ENCODE data around the gene NEK11. TPM values are rescaled to one million over a fixed set of nuclear protein-coding genes. Genes with fewer than 3 reads are reported as not detected.
"Not testable (repeated sequence)": the region's sequence is repeated elsewhere in the genome, so short reads cannot be mapped to it uniquely, and the experiment has no call there.

Gene NEK11
- total RNA-seq, 2 donors from 2014 or later, result 6.4 to 9.7 TPM

GRCh38 chr3:131357275-131357674 is 330.6 kb downstream of the NEK11 start:
- Mint-ChIP-seq H3K4me1 (peaks cover 9% of the 10 kb centered on the region), H3K36me3 (ENCODE audit: low read depth) (peaks cover 4% of the 10 kb centered on the region), H3K27me3 (peaks cover 21% of the 10 kb centered on the region), H3K27ac (no peak overlapping the region), H3K4me3 (no peak overlapping the region)
- ATAC-seq (no peak), DNase-seq (no peak)
- no peaks in the 10 kb centered on the region for H3K9me3 ChIP-seq (ENCODE audit: control insufficient read depth, low read length, poor library complexity, severe bottlenecking)

GRCh38 chr3:131360191-131360755 is 333.6 kb downstream of the NEK11 start:
- DNase-seq, result no peak
- H3K36me3 Mint-ChIP-seq (ENCODE audit: low read depth), result peaks cover 6% of the 10 kb centered on the region
- no peaks in the 10 kb centered on the region for H3K9me3 ChIP-seq (ENCODE audit: control insufficient read depth, low read length, poor library complexity, severe bottlenecking)
- peaks cover 33% of the 10 kb centered on the region for H3K27me3 Mint-ChIP-seq
- ATAC-seq, result no peak
- no peak overlapping the region for H3K4me3 Mint-ChIP-seq
- no peak overlapping the region for H3K27ac Mint-ChIP-seq
- H3K4me1 Mint-ChIP-seq, result peaks cover 10% of the 10 kb centered on the region

GRCh38 chr3:131361066-131361463 is 334.4 kb downstream of the NEK11 start:
- not testable (repeated sequence) for H3K9me3 ChIP-seq (ENCODE audit: control insufficient read depth, low read length, poor library complexity, severe bottlenecking); H3K4me1 Mint-ChIP-seq; H3K27ac Mint-ChIP-seq; DNase-seq; H3K36me3 Mint-ChIP-seq (ENCODE audit: low read depth)
- Mint-ChIP-seq H3K27me3 (peaks cover 33% of the 10 kb centered on the region), H3K4me3 (peak overlapping the region; percentile 73)
- ATAC-seq, result peak; percentile 5

GRCh38 chr3:131361464-131362421 is 335.1 kb downstream of the NEK11 start:
- Mint-ChIP-seq H3K36me3 (ENCODE audit: low read depth) (peaks cover 2% of the 10 kb centered on the region), H3K27ac (peak overlapping the region; percentile 37), H3K27me3 (peaks cover 28% of the 10 kb centered on the region), H3K4me3 (peak overlapping the region; percentile 73), H3K4me1 (peaks cover 8% of the 10 kb centered on the region)
- ATAC-seq (peak; percentile 73), DNase-seq (no peak)
- H3K9me3 ChIP-seq (ENCODE audit: control insufficient read depth, low read length, poor library complexity, severe bottlenecking), result no peaks in the 10 kb centered on the region

- peaks cover 8% of the 10 kb centered on the region for H3K4me1 Mint-ChIP-seq
- H3K27me3 Mint-ChIP-seq, result peaks cover 25% of the 10 kb centered on the region
- peaks cover 2% of the 10 kb centered on the region for H3K36me3 Mint-ChIP-seq (ENCODE audit: low read depth)
- ATAC-seq (no peak), DNase-seq (no peak)
- no peak overlapping the region for H3K4me3 Mint-ChIP-seq
- H3K9me3 ChIP-seq (ENCODE audit: control insufficient read depth, low read length, poor library complexity, severe bottlenecking), result no peaks in the 10 kb centered on the region
- no peak overlapping the region for H3K27ac Mint-ChIP-seq
Observed at GRCh38 chr3:131363275-131363674, 336.6 kb downstream of the NEK11 start.

GRCh38 chr3:131370935-131371687 is 344.4 kb downstream of the NEK11 start:
- no peaks in the 10 kb centered on the region for H3K9me3 ChIP-seq (ENCODE audit: control insufficient read depth, low read length, poor library complexity, severe bottlenecking)
- ATAC-seq (no peak), DNase-seq (no peak)
- H3K27me3 Mint-ChIP-seq, result no peaks in the 10 kb centered on the region
- H3K36me3 Mint-ChIP-seq (ENCODE audit: low read depth), result no peaks in the 10 kb centered on the region
- H3K4me3 Mint-ChIP-seq, result no peak overlapping the region
- H3K27ac Mint-ChIP-seq, result no peak overlapping the region
- H3K4me1 Mint-ChIP-seq, result no peaks in the 10 kb centered on the region

- Mint-ChIP-seq H3K36me3 (ENCODE audit: low read depth) (no peaks in the 10 kb centered on the region), H3K4me3 (no peak overlapping the region), H3K27me3 (no peaks in the 10 kb centered on the region), H3K27ac (no peak overlapping the region), H3K4me1 (no peaks in the 10 kb centered on the region)
- no peak for ATAC-seq
- DNase-seq, result no peak
- no peaks in the 10 kb centered on the region for H3K9me3 ChIP-seq (ENCODE audit: control insufficient read depth, low read length, poor library complexity, severe bottlenecking)
Observed at GRCh38 chr3:131371688-131372066, 345.0 kb downstream of the NEK11 start.

GRCh38 chr3:131374741-131375140 is 348.1 kb downstream of the NEK11 start:
- Mint-ChIP-seq H3K4me1 (no peaks in the 10 kb centered on the region), H3K36me3 (ENCODE audit: low read depth) (no peaks in the 10 kb centered on the region), H3K27me3 (no peaks in the 10 kb centered on the region), H3K27ac (no peak overlapping the region), H3K4me3 (no peak overlapping the region)
- no peak for ATAC-seq
- H3K9me3 ChIP-seq (ENCODE audit: control insufficient read depth, low read length, poor library complexity, severe bottlenecking), result no peaks in the 10 kb centered on the region
- no peak for DNase-seq

GRCh38 chr3:131380821-131381444 is 354.3 kb downstream of the NEK11 start:
- H3K4me3 Mint-ChIP-seq, result peak overlapping the region; percentile 94
- H3K4me1 Mint-ChIP-seq, result peaks cover 29% of the 10 kb centered on the region
- not testable (repeated sequence) for H3K27me3 Mint-ChIP-seq; ATAC-seq; H3K9me3 ChIP-seq (ENCODE audit: control insufficient read depth, low read length, poor library complexity, severe bottlenecking); DNase-seq
- peaks cover 14% of the 10 kb centered on the region for H3K36me3 Mint-ChIP-seq (ENCODE audit: low read depth)
- H3K27ac Mint-ChIP-seq, result peak overlapping the region; percentile 97

- ATAC-seq, result peak; percentile 98
- H3K27ac Mint-ChIP-seq, result peak within 1 kb of the TSS; percentile 97
- H3K9me3 ChIP-seq (ENCODE audit: control insufficient read depth, low read length, poor library complexity, severe bottlenecking), result no peaks in the 10 kb centered on the region
- no peaks in the 10 kb centered on the region for H3K27me3 Mint-ChIP-seq
- H3K36me3 Mint-ChIP-seq (ENCODE audit: low read depth), result peaks cover 14% of the 10 kb centered on the region
- H3K4me3 Mint-ChIP-seq, result peak within 1 kb of the TSS; percentile 94
- DNase-seq, result peak; percentile 92 to 95 (median 92)
- peaks cover 35% of the 10 kb centered on the region for H3K4me1 Mint-ChIP-seq
Observed at GRCh38 chr3:131381445-131382291, 355.0 kb downstream of the NEK11 start, which contains the start of gene NUDT16. NUDT16 (plus strand) TSS chr3:131381774; CDS start chr3:131381805, 31 bp downstream.

GRCh38 chr3:131386429-131387165 is 359.9 kb downstream of the NEK11 start:
- Mint-ChIP-seq H3K4me1 (peaks cover 35% of the 10 kb centered on the region), H3K27ac (peak overlapping the region; percentile 59), H3K27me3 (no peaks in the 10 kb centered on the region), H3K36me3 (ENCODE audit: low read depth) (peaks cover 10% of the 10 kb centered on the region), H3K4me3 (peak overlapping the region; percentile 50)
- H3K9me3 ChIP-seq (ENCODE audit: control insufficient read depth, low read length, poor library complexity, severe bottlenecking), result no peaks in the 10 kb centered on the region
- no peak for DNase-seq
- ATAC-seq, result no peak

Measured in T-helper 17 cell (primary cell).